GM23248 (cell line): ENCODE results near the gene MORN1. TPM values are rescaled to one million over a fixed set of nuclear protein-coding genes. Genes with fewer than 3 reads are reported as not detected.

ENCODE experiments used
- DNase-seq: peaks from one replicate; pipeline ENCODE4 v3.0.0-alpha.2; 2015
- H2AFZ ChIP-seq: fragments of 200-600 bp; sonication (generic); 2 replicates; pipeline ENCODE4 v1.6.1; 2016; ENCODE audit warnings: antibody characterized with exemption
- H3F3A ChIP-seq: fragments of 200-600 bp; sonication (generic); 2 replicates; pipeline ENCODE4 v1.6.1; 2016; ENCODE audit warnings: mild to moderate bottlenecking, antibody characterized with exemption, mixed run types; ENCODE audit not compliant: insufficient read depth
- H3K27ac ChIP-seq: fragments of 200-600 bp; sonication (generic); 2 replicates; pipeline ENCODE4 v1.5.1; 2016; ENCODE audit warnings: mild to moderate bottlenecking
- H3K27me3 ChIP-seq: fragments of 200-600 bp; sonication (generic); replicated peaks from 2 replicates; pipeline ENCODE4 v1.6.1; 2016; ENCODE audit warnings: mild to moderate bottlenecking; ENCODE audit not compliant: insufficient read depth
- H3K36me3 ChIP-seq: fragments of 200-600 bp; sonication (generic); 2 replicates; pipeline ENCODE4 v1.6.1; 2016; ENCODE audit warnings: low read depth, mild to moderate bottlenecking
- H3K4me1 ChIP-seq: fragments of 200-600 bp; sonication (generic); 2 replicates; pipeline ENCODE4 v1.6.1; 2016; ENCODE audit warnings: mild to moderate bottlenecking; ENCODE audit not compliant: insufficient read depth
- H3K4me2 ChIP-seq: fragments of 200-600 bp; sonication (generic); one replicate; pipeline ENCODE4 v1.6.1; 2016; ENCODE audit warnings: mild to moderate bottlenecking; ENCODE audit not compliant: unreplicated experiment
- H3K4me3 ChIP-seq: fragments of 200-600 bp; sonication (generic); 2 replicates; pipeline ENCODE4 v1.5.1; 2016; ENCODE audit warnings: mild to moderate bottlenecking
- H3K79me2 ChIP-seq: fragments of 200-600 bp; sonication (generic); 2 replicates; pipeline ENCODE4 v1.6.1; 2016; ENCODE audit warnings: mild to moderate bottlenecking; ENCODE audit not compliant: insufficient read depth
- H3K9ac ChIP-seq: fragments of 200-600 bp; sonication (generic); 2 replicates; pipeline ENCODE4 v1.6.1; 2016; ENCODE audit warnings: mild to moderate bottlenecking
- H3K9me2 ChIP-seq: fragments of 200-600 bp; sonication (generic); 2 replicates; pipeline ENCODE4 v1.6.1; 2016; ENCODE audit warnings: mixed run types, mild to moderate bottlenecking, moderate library complexity; ENCODE audit not compliant: insufficient read depth
- H3K9me3 ChIP-seq: fragments of 200-600 bp; sonication (generic); one replicate; pipeline ENCODE4 v1.6.1; 2017; ENCODE audit warnings: low read depth
- H4K20me1 ChIP-seq: fragments of 200-600 bp; sonication (generic); 2 replicates; pipeline ENCODE4 v1.6.0; 2016; ENCODE audit not compliant: insufficient read depth
- EZH2 ChIP-seq: fragments of 200-600 bp; sonication (generic); IDR thresholded peaks from 2 replicates; pipeline ENCODE4 v1.6.1; 2018; ENCODE audit warnings: antibody characterized with exemption, mild to moderate bottlenecking; ENCODE audit not compliant: insufficient read depth, poor library complexity, severe bottlenecking
- EZH2phosphoT487 ChIP-seq: fragments of 200-600 bp; sonication (generic); IDR thresholded peaks from 2 replicates; pipeline ENCODE4 v1.6.1; 2018; ENCODE audit warnings: antibody characterized with exemption, moderate library complexity, mild to moderate bottlenecking, low read depth; ENCODE audit not compliant: insufficient read depth
- WGBS, 2 experiments: methylation state at CpG; one replicate each; pipeline ENCODE4 v1.1.6; 2015 to 2017; ENCODE audit warnings: low lambda C conversion rate in 2 of 2, low coverage in 1 of 2; ENCODE audit errors: missing lambda C conversion rate in 2 of 2; 5-methylcytosine and 5-hydroxymethylcytosine counted together
- in situ Hi-C: fragments of 300-500 bp; cut with MboI; formaldehyde crosslinking; loops from 2 replicates; pipeline ENCODE4 v1.15.0; 2020
- polyA plus RNA-seq: library from polyadenylated mRNA; unstranded; fragments of >200 nt; fragmentation: Nextera tagmentation; extraction: Ambion mirVana; gene quantifications from 2 replicates; pipeline ENCODE4 v1.2.1, GENCODE V29; 2016
- total RNA-seq: library from RNA; depleted of rRNA; stranded (reverse); fragments of >200 nt; shearing (Covaris generic); gene quantifications from 2 replicates; pipeline ENCODE4 v1.2.3, GENCODE V29; 2014

Gene MORN1
- total and polyA plus RNA-seq, 2 experiments from 2014 or later: 7.2 to 8.8 TPM

DNA sequence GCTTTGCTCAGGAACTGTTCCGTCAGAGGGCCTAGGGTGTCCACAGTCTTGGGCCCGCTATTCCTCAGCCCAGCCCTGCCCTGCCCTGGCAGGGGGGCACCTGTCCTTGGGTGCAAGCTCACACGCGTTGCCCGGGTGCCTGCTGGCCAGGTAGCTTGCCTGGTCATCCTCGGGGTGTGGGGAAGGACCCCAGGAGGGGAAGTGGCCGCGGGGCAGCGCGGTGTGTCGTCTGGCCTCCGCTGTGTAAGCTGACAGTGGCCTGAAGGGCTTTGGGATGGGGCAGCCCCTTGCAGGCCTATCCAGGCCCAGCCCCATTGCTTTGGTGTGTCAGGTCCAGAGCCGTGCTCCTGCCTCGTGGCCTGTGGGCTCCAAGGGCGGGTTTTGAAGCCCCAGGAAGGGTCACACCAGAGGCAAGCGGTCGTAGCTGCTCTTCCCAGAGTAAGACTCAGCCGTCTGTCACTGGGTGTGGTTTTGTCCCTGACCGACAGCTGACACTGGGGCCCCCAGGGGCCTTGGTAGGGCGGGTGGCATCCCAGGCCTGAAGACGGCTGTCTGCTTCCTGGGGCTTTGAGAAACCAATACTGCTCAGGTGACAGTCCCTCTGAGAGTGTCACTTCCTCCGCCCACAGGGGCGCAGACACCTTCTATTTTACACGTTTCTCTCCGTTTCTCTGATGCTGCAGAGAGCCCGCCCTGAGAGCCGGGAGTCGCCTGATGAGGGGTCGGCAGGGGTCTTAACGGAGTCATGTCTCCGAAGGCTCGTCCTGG lies 91.2 kb downstream of the MORN1 start:
- H3K9ac ChIP-seq: peak overlapping the region; percentile 80
- H3K4me3 ChIP-seq: 0 out of 2 replicates have a peak overlapping the region, but pooled peaks have one; percentile 27
- H3F3A ChIP-seq: peaks cover 3% of the 10 kb centered on the region; the same call in 1 of the 2 replicates
- no peak for TF ChIP-seq EZH2
- no peak for TF ChIP-seq EZH2phosphoT487
- peaks cover 99% of the 10 kb centered on the region for H3K79me2 ChIP-seq
- in situ Hi-C loops: no loop called here
- H3K4me2 ChIP-seq: peak overlapping the region; percentile 72
- no peaks in the 10 kb centered on the region for H3K9me2 ChIP-seq
- whole genome bisulfite sequencing, 2 experiments: 74 to 76% methylated on average over 32 of the region's 32 CpGs
- no peaks in the 10 kb centered on the region for H3K27me3 ChIP-seq
- peaks cover 30% of the 10 kb centered on the region for H3K4me1 ChIP-seq
- H2AFZ ChIP-seq: no peak overlapping the region
- peak; percentile 55 for DNase-seq
- no peaks in the 10 kb centered on the region for H3K9me3 ChIP-seq
- no peaks in the 10 kb centered on the region for H4K20me1 ChIP-seq
- peak overlapping the region; percentile 84 for H3K27ac ChIP-seq
- H3K36me3 ChIP-seq: no peaks in the 10 kb centered on the region

DNA sequence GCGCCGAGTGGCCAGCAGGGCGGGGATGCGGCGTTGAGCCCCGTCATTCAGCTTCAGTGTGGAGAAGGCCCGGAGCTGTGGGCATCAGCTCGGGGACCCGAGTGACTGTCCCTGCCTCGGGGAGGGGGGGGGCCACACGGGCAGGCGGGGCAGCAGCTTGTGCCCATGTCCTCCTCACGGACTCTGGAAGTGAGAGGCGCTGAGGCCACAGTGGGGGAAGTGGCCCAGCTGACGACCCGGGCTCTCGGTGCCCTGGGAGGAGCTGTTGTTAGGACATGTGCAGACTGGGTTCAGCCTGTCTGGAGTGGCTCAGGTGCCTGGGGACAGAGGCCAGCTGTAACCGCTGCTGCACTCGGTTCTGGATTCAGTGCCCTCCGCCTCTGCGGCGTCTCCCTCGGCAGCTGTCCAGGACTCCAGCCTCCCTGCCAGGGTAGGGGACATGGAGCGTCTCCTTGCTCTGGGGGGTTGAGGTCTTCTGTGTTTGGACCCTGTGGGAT lies 92.2 kb downstream of the MORN1 start:
- Histone ChIP-seq H3K4me1 (peaks cover 39% of the 10 kb centered on the region), H3K9me2 (no peaks in the 10 kb centered on the region), H3K9me3 (no peaks in the 10 kb centered on the region), H2AFZ (no peak overlapping the region), H3K4me3 (no peak overlapping the region), H3K79me2 (peaks cover 99% of the 10 kb centered on the region), H3K4me2 (no peak overlapping the region), H4K20me1 (no peaks in the 10 kb centered on the region), H3K36me3 (no peaks in the 10 kb centered on the region), H3K9ac (peak overlapping the region; percentile 80; the same call in 1 of the 2 replicates), H3K27ac (peak overlapping the region; percentile 84), H3K27me3 (no peaks in the 10 kb centered on the region), H3F3A (peaks cover 5% of the 10 kb centered on the region; the same call in 1 of the 2 replicates)
- 52 to 55% methylated on average over 21 to 24 of the region's 24 CpGs for WGBS, 2 experiments
- in situ Hi-C loops: no loop called here
- no peak for DNase-seq
- TF ChIP-seq EZH2: no peak
- no peak for TF ChIP-seq EZH2phosphoT487

GRCh38 chr1:2298685-2299084 lies 92.7 kb downstream of the MORN1 start:
- in situ Hi-C loops: no loop called here
- Histone ChIP-seq H3K4me1 (peaks cover 44% of the 10 kb centered on the region), H3K9me2 (no peaks in the 10 kb centered on the region), H2AFZ (no peak overlapping the region), H3K4me2 (no peak overlapping the region), H3K9ac (0 out of 2 replicates have a peak overlapping the region, but pooled peaks have one; percentile 80), H3F3A (peaks cover 5% of the 10 kb centered on the region; the same call in 1 of the 2 replicates), H3K36me3 (no peaks in the 10 kb centered on the region), H3K79me2 (peaks cover 100% of the 10 kb centered on the region), H3K27ac (peak overlapping the region; percentile 84; the same call in 1 of the 2 replicates), H3K4me3 (no peak overlapping the region), H4K20me1 (no peaks in the 10 kb centered on the region), H3K9me3 (no peaks in the 10 kb centered on the region), H3K27me3 (no peaks in the 10 kb centered on the region)
- DNase-seq: no peak
- 78 to 81% methylated on average over 12 of the region's 12 CpGs for WGBS, 2 experiments
- TF ChIP-seq EZH2 (no peak), EZH2phosphoT487 (no peak)

GRCh38 chr1:2297246-2298011 lies 93.9 kb downstream of the MORN1 start:
- Histone ChIP-seq H3K4me1 (peaks cover 51% of the 10 kb centered on the region), H3K9ac (no peak overlapping the region), H3F3A (peaks cover 6% of the 10 kb centered on the region; the same call in 1 of the 2 replicates), H3K4me2 (no peak overlapping the region), H3K79me2 (peaks cover 100% of the 10 kb centered on the region), H3K9me2 (no peaks in the 10 kb centered on the region), H3K9me3 (no peaks in the 10 kb centered on the region), H3K27me3 (no peaks in the 10 kb centered on the region), H4K20me1 (no peaks in the 10 kb centered on the region), H3K36me3 (no peaks in the 10 kb centered on the region), H2AFZ (no peak overlapping the region), H3K4me3 (no peak overlapping the region), H3K27ac (no peak overlapping the region)
- in situ Hi-C loops: no loop called here
- TF ChIP-seq EZH2phosphoT487: no peak
- no peak for TF ChIP-seq EZH2
- DNase-seq: no peak
- 93 to 94% methylated on average over 34 to 35 of the region's 35 CpGs for WGBS, 2 experiments
